Activated B cell treated with CpG ODN at 0.5 μM for 24 hours (primary cell): ENCODE data around the gene ERN1. TPM values are rescaled to one million over a fixed set of nuclear protein-coding genes. Genes with fewer than 3 reads are reported as not detected.
"Not testable (repeated sequence)": the region's sequence is repeated elsewhere in the genome, so short reads cannot be mapped to it uniquely, and the experiment has no call there.

Source experiments
- ATAC-seq: fragments of 200-7000 bp; cut with Tn5 transposase; one replicate; pipeline ENCODE4 v1.10.0; 2021; ENCODE audit warnings: low read depth, mild to moderate bottlenecking, moderate library complexity
- CTCF ChIA-PET: fragments of 350-600 bp; sonication (Branson Sonifier 250); formaldehyde crosslinking; loops from one replicate; lab custom pipeline; 2021; ENCODE audit warnings: antibody characterized with exemption; lab: Charles Lee
- POLR2A ChIA-PET: fragments of 350-600 bp; sonication (Branson Sonifier 250); formaldehyde crosslinking; loops from one replicate; lab custom pipeline; 2021; ENCODE audit warnings: antibody characterized with exemption; lab: Charles Lee
- DNase-seq: peaks from one replicate; pipeline ENCODE4 v3.0.0; 2022
- H3K27ac Mint-ChIP-seq: one replicate; pipeline ENCODE4 v1.8.0; 2020; ENCODE audit warnings: mixed read lengths
- H3K27me3 Mint-ChIP-seq: one replicate; pipeline ENCODE4 v1.8.0; 2021; ENCODE audit warnings: mixed read lengths
- H3K36me3 Mint-ChIP-seq: one replicate; pipeline ENCODE4 v1.8.0; 2021; ENCODE audit warnings: low read depth, mixed read lengths
- H3K4me1 Mint-ChIP-seq: one replicate; pipeline ENCODE4 v1.8.0; 2021; ENCODE audit warnings: mixed read lengths
- H3K4me3 Mint-ChIP-seq: one replicate; pipeline ENCODE4 v1.8.0; 2020; ENCODE audit warnings: mild to moderate bottlenecking, mixed read lengths
- H3K9me3 Mint-ChIP-seq: one replicate; pipeline ENCODE4 v1.8.0; 2020; ENCODE audit warnings: mixed read lengths
- CTCF ChIP-seq: fragments of 200-600 bp; IDR thresholded peaks from one replicate; pipeline ENCODE4 v1.8.0; 2022; ENCODE audit warnings: antibody characterized with exemption, mild to moderate bottlenecking
- intact Hi-C: fragments of 100-400 bp; cut with micrococcal nuclease; formaldehyde crosslinking; loops from one replicate; pipeline ENCODE4 v1.15.1; 2024
- total RNA-seq: library from RNA; stranded (reverse); gene quantifications from 2 replicates; pipeline ENCODE4 v1.2.3, GENCODE V29; 2022

ERN1 gene
- total RNA-seq, 1 donor from 2014 or later, result 12.9 TPM

GRCh38 chr17:64015447-64015846 is 114.5 kb downstream of the ERN1 start:
- peaks cover 80% of the 10 kb centered on the region for H3K4me1 Mint-ChIP-seq
- no peaks in the 10 kb centered on the region for H3K9me3 Mint-ChIP-seq
- intact Hi-C loops, result no loop called here
- no peak for TF ChIP-seq CTCF
- CTCF ChIA-PET, result no interaction called here
- DNase-seq, result no peak
- peaks cover 28% of the 10 kb centered on the region for H3K36me3 Mint-ChIP-seq
- no peak for ATAC-seq
- no peaks in the 10 kb centered on the region for H3K27me3 Mint-ChIP-seq
- H3K4me3 Mint-ChIP-seq, result no peak overlapping the region
- peak overlapping the region; percentile 87 for H3K27ac Mint-ChIP-seq
- POLR2A ChIA-PET, result no interaction called here

- no peak for DNase-seq
- Mint-ChIP-seq H3K36me3 (peaks cover 62% of the 10 kb centered on the region), H3K4me1 (peaks cover 71% of the 10 kb centered on the region), H3K4me3 (no peak overlapping the region), H3K27ac (peak overlapping the region; percentile 35), H3K27me3 (no peaks in the 10 kb centered on the region), H3K9me3 (no peaks in the 10 kb centered on the region)
- intact Hi-C loops, result no loop called here
- no peak for ATAC-seq
- no peak for TF ChIP-seq CTCF
- ChIA-PET CTCF (interaction anchor here (1.4 kb wide), 1 partner anchor 16 kb away, joined by 3 read pairs; no protein-coding TSS in a partner anchor), POLR2A (interaction anchor here (0.8 kb wide), 1 partner anchor 10 kb away, joined by 4 read pairs; no protein-coding TSS in a partner anchor)
These were observed 120.2 kb downstream of the ERN1 start for GRCh38 chr17:64009571-64010402.

GRCh38 chr17:64008830-64009229 is 121.1 kb downstream of the ERN1 start:
- Mint-ChIP-seq H3K36me3 (peaks cover 69% of the 10 kb centered on the region), H3K9me3 (no peaks in the 10 kb centered on the region), H3K27me3 (no peaks in the 10 kb centered on the region), H3K4me3 (no peak overlapping the region), H3K27ac (no peak overlapping the region), H3K4me1 (peaks cover 62% of the 10 kb centered on the region)
- DNase-seq, result no peak
- TF ChIP-seq CTCF, result no peak
- intact Hi-C loops, result no loop called here
- ChIA-PET POLR2A (no interaction called here), CTCF (no interaction called here)
- no peak for ATAC-seq

GRCh38 chr17:64008346-64008745 is 121.6 kb downstream of the ERN1 start:
- ChIA-PET POLR2A (no interaction called here), CTCF (no interaction called here)
- H3K36me3 Mint-ChIP-seq, result peaks cover 74% of the 10 kb centered on the region
- DNase-seq (no peak), ATAC-seq (no peak)
- no peak for TF ChIP-seq CTCF
- no peaks in the 10 kb centered on the region for H3K9me3 Mint-ChIP-seq
- no peak overlapping the region for H3K27ac Mint-ChIP-seq
- H3K27me3 Mint-ChIP-seq, result no peaks in the 10 kb centered on the region
- peaks cover 58% of the 10 kb centered on the region for H3K4me1 Mint-ChIP-seq
- intact Hi-C loops, result no loop called here
- no peak overlapping the region for H3K4me3 Mint-ChIP-seq

- intact Hi-C loops, result no loop called here
- ATAC-seq, result no peak
- no peak overlapping the region for H3K4me3 Mint-ChIP-seq
- CTCF ChIA-PET, result interaction anchor here (1.4 kb wide), 1 partner anchor 89 kb away, joined by 4 read pairs; the partner anchor contains the start of gene GH1
- no peak for DNase-seq
- POLR2A ChIA-PET, result no interaction called here
- peaks cover 79% of the 10 kb centered on the region for H3K36me3 Mint-ChIP-seq
- TF ChIP-seq CTCF, result no peak
- H3K27me3 Mint-ChIP-seq, result no peaks in the 10 kb centered on the region
- no peak overlapping the region for H3K27ac Mint-ChIP-seq
- H3K4me1 Mint-ChIP-seq, result peaks cover 55% of the 10 kb centered on the region
- no peaks in the 10 kb centered on the region for H3K9me3 Mint-ChIP-seq
These were observed 122.1 kb downstream of the ERN1 start for GRCh38 chr17:64007838-64008282.

- ATAC-seq, intact Hi-C loops, H3K27me3 Mint-ChIP-seq, DNase-seq, H3K9me3 Mint-ChIP-seq, H3K27ac Mint-ChIP-seq, H3K4me3 Mint-ChIP-seq: not testable (repeated sequence)
- Mint-ChIP-seq H3K36me3 (peaks cover 81% of the 10 kb centered on the region), H3K4me1 (peaks cover 52% of the 10 kb centered on the region)
- ChIA-PET POLR2A (interaction anchor here (0.7 to 1.3 kb wide), 2 partner anchors 13 to 126 kb away, joined by 3 read pairs; partner anchors contain the start of gene ICAM2), CTCF (interaction anchor here (1.3 to 1.4 kb wide), 2 partner anchors 14 to 88 kb away, joined by 4 to 6 read pairs; partner anchors contain the start of gene GH1)
These were observed 122.7 kb downstream of the ERN1 start for GRCh38 chr17:64007089-64007837.
